Common myeloid progenitor, CD34-positive (primary cell): ENCODE measurements around the gene WRAP73.

Source experiments
- CTCF ChIA-PET: fragments of 350-600 bp; sonication (Branson Sonifier 250); formaldehyde crosslinking; loops from one replicate; lab custom pipeline; 2021; ENCODE audit warnings: antibody characterized with exemption; lab: Charles Lee
- POLR2A ChIA-PET: fragments of 350-600 bp; sonication (Branson Sonifier 250); formaldehyde crosslinking; loops from one replicate; lab custom pipeline; 2021; ENCODE audit warnings: antibody characterized with exemption; lab: Charles Lee
- DNase-seq, 3 donors: peaks; one replicate each; pipeline versions ENCODE4 v3.0.0 to v3.0.0-alpha.2; 2013
- H3K27ac ChIP-seq, 2 experiments: 1 replicate in 1 of 2; 2 replicates in 1 of 2; pipeline ENCODE4 v1.7.0; 2013; ENCODE audit warnings: inconsistent platforms in 2 of 2, low read length in 2 of 2, mild to moderate bottlenecking in 2 of 2, low read depth in 1 of 2, moderate library complexity in 1 of 2; ENCODE audit not compliant: severe bottlenecking in 2 of 2, insufficient read depth in 1 of 2, poor library complexity in 1 of 2
- H3K27me3 ChIP-seq, 5 experiments: replicated peaks in 2 of 5; 1 replicate in 3 of 5; 2 replicates in 2 of 5; pipeline versions ENCODE4 v1.6.1 to v1.7.0; 2013; ENCODE audit warnings: low read length in 4 of 5, mild to moderate bottlenecking in 2 of 5, moderate library complexity in 2 of 5, inconsistent platforms in 1 of 5; ENCODE audit not compliant: insufficient read depth in 5 of 5, control insufficient read depth in 4 of 5
- H3K36me3 ChIP-seq, 4 experiments: 1 replicate in 2 of 4; 2 replicates in 2 of 4; pipeline versions ENCODE4 v1.6.1 to v1.7.0; 2013; ENCODE audit warnings: low read length in 3 of 4, control low read depth in 1 of 4, mild to moderate bottlenecking in 1 of 4; ENCODE audit not compliant: control insufficient read depth in 4 of 4, insufficient read depth in 4 of 4
- H3K4me1 ChIP-seq, 4 experiments: 1 replicate in 3 of 4; 2 replicates in 1 of 4; pipeline versions ENCODE4 v1.6.1 to v1.7.1; 2013; ENCODE audit warnings: low read length in 3 of 4, mild to moderate bottlenecking in 3 of 4, control low read depth in 1 of 4, inconsistent platforms in 1 of 4, moderate library complexity in 1 of 4; ENCODE audit not compliant: control insufficient read depth in 4 of 4, insufficient read depth in 4 of 4; ENCODE audit errors: control extremely low read depth in 1 of 4
- H3K4me3 ChIP-seq, 7 experiments: 1 replicate in 4 of 7; 2 replicates in 3 of 7; pipeline versions ENCODE4 v1.5.1 to v1.7.0; 2013; ENCODE audit warnings: mild to moderate bottlenecking in 7 of 7, low read length in 6 of 7, moderate library complexity in 6 of 7, inconsistent platforms in 2 of 7, low read depth in 2 of 7, control low read depth in 1 of 7; ENCODE audit not compliant: insufficient read depth in 4 of 7, control insufficient read depth in 1 of 7; ENCODE audit errors: extremely low read depth in 1 of 7
- H3K9me3 ChIP-seq, 5 experiments: 1 replicate in 4 of 5; 2 replicates in 1 of 5; pipeline versions ENCODE4 v1.6.1 to v1.7.1; 2013; ENCODE audit warnings: low read length in 4 of 5, mild to moderate bottlenecking in 2 of 5, inconsistent platforms in 1 of 5, low read depth in 1 of 5, moderate library complexity in 1 of 5; ENCODE audit not compliant: control insufficient read depth in 4 of 5, insufficient read depth in 2 of 5; ENCODE audit errors: control extremely low read depth in 1 of 5
- WGBS: methylation state at CpG from one replicate; pipeline ENCODE4 v1.1.5; 2013; ENCODE audit not compliant: insufficient coverage; 5-methylcytosine and 5-hydroxymethylcytosine counted together

The WRAP73 gene

DNA sequence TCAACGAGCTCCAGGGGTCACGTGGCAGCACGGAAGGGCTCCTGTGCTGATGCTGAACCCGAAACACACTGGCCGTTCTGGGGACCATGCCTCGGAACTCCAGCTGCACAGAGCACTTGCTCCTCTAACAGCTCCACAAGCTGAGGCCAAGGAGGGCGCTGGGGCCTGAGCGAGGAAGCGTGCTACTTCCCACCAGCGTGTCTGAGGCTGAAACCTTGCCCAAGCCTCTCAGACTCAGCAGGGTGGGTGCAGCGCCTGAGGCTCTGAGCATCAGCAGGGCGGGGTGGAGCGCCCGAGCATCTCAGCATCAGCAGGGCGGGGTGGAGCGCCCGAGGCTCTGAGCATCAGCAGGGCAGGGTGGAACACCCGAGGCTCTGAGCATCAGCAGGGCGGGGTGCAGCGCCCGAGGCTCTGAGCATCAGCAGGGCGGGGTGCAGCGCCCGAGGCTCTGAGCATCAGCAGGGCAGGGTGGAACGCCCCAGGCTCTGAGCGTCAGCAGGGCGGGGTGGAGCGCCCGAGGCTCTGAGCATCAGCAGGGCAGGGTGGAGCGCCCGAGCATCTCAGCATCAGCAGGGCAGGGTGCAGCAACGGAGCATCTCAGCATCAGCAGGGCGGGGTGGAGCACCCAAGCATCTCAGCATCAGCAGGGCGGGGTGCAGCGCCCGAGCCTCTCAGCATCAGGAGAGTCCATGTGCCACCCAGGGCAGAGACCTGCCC lies 9.6 kb downstream of the WRAP73 start:
- no peak overlapping the region for H3K27ac ChIP-seq
- H3K27me3 ChIP-seq, result no peaks in the 10 kb centered on the region
- no peaks in the 10 kb centered on the region for H3K4me1 ChIP-seq
- no peak for DNase-seq
- H3K4me3 ChIP-seq, result no peak overlapping the region
- H3K9me3 ChIP-seq, result no peaks in the 10 kb centered on the region
- peaks cover 9 to 66% (median 40%) of the 10 kb centered on the region in 4 experiments for H3K36me3 ChIP-seq
- ChIA-PET POLR2A (no interaction called here), CTCF (no interaction called here)
- WGBS, result 94% methylated on average over 30 of the region's 36 CpGs

DNA sequence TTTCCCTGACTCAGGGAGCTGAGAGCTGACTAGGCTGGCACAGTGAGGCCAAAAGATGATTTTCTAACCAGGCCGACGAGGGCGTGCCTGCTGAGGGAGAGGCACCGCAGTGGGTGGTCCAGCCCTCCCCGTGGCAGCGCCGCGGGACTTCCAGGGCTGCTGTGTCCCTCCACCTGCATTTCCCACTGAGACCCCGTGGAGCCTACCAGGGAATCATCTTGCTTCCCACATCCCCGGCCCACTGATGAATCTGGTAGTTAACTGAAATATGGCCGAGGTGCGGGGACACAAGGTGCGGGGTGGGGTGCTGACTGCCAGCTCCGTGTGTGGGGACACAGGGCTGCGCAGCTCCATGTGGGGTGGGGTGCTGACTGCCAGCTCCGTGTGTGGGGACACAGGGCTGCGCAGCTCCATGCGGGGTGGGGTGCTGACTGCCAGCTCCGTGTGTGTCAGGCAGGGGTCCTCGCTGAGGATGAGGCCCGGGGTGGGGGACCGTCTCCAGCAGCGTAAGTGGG lies 10.4 kb downstream of the WRAP73 start:
- no peak for DNase-seq
- Histone ChIP-seq H3K27ac (no peak overlapping the region), H3K4me1 (no peaks in the 10 kb centered on the region), H3K36me3 (peaks cover 9 to 66% (median 38%) of the 10 kb centered on the region in 4 experiments), H3K9me3 (no peaks in the 10 kb centered on the region), H3K4me3 (no peak overlapping the region), H3K27me3 (no peaks in the 10 kb centered on the region)
- ChIA-PET POLR2A (no interaction called here), CTCF (no interaction called here)
- WGBS, result 96% methylated on average over 21 of the region's 23 CpGs

GRCh38 chr1:3638676-3639075 lies 11.2 kb downstream of the WRAP73 start:
- DNase-seq, result no peak
- ChIA-PET CTCF (interaction anchor here (1.1 kb wide), 1 partner anchor 9 kb away, joined by 3 read pairs; no protein-coding TSS in a partner anchor), POLR2A (no interaction called here)
- Histone ChIP-seq H3K27me3 (no peaks in the 10 kb centered on the region), H3K9me3 (no peaks in the 10 kb centered on the region), H3K4me1 (no peaks in the 10 kb centered on the region), H3K36me3 (peaks cover 12 to 72% (median 43%) of the 10 kb centered on the region in 4 experiments), H3K4me3 (no peak overlapping the region), H3K27ac (no peak overlapping the region)
- WGBS, result 96% methylated on average over 14 of the region's 15 CpGs

DNA sequence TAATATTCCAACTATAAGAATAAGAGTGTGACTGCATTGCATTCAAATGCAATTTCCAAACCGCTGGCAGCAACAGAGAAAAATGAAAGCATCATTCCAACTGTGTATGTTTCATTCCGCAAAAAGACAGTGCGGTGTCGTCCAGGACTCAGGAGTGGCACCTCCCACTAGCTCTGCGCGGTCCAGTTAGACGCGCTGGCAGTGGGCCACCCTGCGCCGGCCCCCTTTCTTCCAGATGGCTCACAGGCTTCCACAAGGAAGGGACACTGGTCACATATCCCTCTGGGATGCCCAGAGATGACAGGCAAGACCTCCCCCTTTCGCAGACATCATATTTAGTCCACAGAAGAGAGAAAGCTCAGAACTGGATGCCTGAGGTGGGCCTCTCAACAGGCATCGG lies 11.9 kb downstream of the WRAP73 start:
- H3K27me3 ChIP-seq, result no peaks in the 10 kb centered on the region
- CTCF ChIA-PET, result interaction anchor here (1.1 kb wide), 1 partner anchor 8 kb away, joined by 3 read pairs; no protein-coding TSS in a partner anchor
- POLR2A ChIA-PET, result no interaction called here
- WGBS, result 95% methylated on average over 9 of the region's 12 CpGs
- H3K9me3 ChIP-seq, result no peaks in the 10 kb centered on the region
- DNase-seq, result no peak
- no peak overlapping the region for H3K4me3 ChIP-seq
- no peak overlapping the region for H3K27ac ChIP-seq
- peaks cover 15 to 77% (median 47%) of the 10 kb centered on the region in 4 experiments for H3K36me3 ChIP-seq
- no peaks in the 10 kb centered on the region for H3K4me1 ChIP-seq

GRCh38 chr1:3636531-3636930 lies 13.4 kb downstream of the WRAP73 start:
- no peaks in the 10 kb centered on the region for H3K9me3 ChIP-seq
- no peaks in the 10 kb centered on the region for H3K4me1 ChIP-seq
- H3K27ac ChIP-seq, result no peak overlapping the region
- WGBS, result 97% methylated on average over 10 of the region's 11 CpGs
- H3K4me3 ChIP-seq, result no peak overlapping the region
- peaks cover 16 to 82% (median 55%) of the 10 kb centered on the region in 4 experiments for H3K36me3 ChIP-seq
- no peaks in the 10 kb centered on the region for H3K27me3 ChIP-seq
- CTCF ChIA-PET, result interaction anchor here (0.9 to 2.1 kb wide), 2 partner anchors 10 to 184 kb away, joined by 3 to 5 read pairs; no protein-coding TSS in a partner anchor
- DNase-seq, result no peak
- POLR2A ChIA-PET, result interaction anchor here (0.6 kb wide), 1 partner anchor 12 kb away, joined by 4 read pairs; no protein-coding TSS in a partner anchor

DNA sequence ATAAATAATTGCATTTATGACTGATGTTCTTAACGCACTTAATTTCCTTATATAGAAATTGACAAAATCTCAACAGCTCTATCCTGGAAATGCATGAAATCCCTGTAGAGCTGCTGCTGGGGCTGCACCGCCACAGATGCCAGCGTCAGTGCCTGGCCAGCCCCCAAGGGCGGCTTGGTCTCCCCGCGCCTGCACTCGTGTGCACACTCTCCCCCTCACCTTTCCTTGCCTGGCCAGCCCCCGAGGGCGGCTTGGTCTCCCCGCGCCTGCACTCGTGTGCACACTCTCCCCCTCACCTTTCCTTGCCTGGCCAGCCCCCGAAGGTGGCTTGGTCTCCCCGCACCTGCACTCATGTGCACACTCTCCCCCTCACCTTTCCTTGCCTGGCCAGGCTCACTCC lies 13.8 kb downstream of the WRAP73 start:
- ChIA-PET CTCF (interaction anchor here (2.1 kb wide), 1 partner anchor 10 kb away, joined by 5 read pairs; no protein-coding TSS in a partner anchor), POLR2A (interaction anchor here (0.6 kb wide), 1 partner anchor 12 kb away, joined by 4 read pairs; no protein-coding TSS in a partner anchor)
- Histone ChIP-seq H3K27me3 (no peaks in the 10 kb centered on the region), H3K4me1 (no peaks in the 10 kb centered on the region), H3K9me3 (no peaks in the 10 kb centered on the region), H3K4me3 (no peak overlapping the region), H3K36me3 (peaks cover 15 to 86% (median 55%) of the 10 kb centered on the region in 4 experiments), H3K27ac (no peak overlapping the region)
- 99% methylated on average over 12 of the region's 14 CpGs for WGBS
- no peak for DNase-seq
